ENCODE results near the gene TYMP.

TYMP gene

DNA sequence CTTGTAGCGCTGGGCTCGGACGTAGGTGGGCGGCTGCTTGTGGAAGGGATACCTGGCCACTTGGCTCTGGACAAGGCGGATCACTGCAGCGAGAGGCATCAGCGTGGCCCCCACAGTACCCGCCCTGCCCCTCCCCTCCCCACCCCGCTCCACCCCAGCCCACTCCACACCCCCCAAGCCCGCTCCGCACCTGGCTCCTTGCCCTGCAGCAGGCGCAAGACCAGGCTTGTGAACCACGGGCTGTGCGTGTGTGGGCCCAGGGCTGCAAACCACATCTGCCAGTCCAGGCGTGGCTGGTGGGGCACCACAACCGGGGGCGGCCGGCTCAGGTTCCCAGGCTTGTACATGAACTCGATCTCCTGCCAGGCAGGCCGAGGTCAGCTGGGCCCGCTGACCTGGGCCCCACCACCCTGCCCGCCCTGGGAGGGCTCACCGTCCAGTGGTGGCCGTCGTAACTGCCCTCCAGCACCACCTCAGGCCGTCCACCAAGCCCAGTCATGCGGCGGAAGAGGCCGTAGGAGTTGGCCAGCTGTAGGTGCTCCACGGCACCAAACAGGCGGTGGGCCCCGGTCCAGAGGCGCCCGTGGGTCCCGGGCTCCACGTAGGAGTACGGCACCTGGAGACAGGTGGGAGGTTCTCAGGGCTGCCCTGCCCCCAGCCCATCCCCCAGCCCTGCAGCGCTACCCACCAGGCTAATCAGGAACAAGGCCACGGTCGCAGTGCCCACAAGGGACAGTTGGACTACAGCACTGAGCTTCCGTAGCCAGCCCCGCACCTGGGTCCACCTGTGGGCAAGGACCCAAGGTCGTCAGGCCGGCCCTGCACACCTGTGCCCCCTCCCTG is 25.2 kb downstream of the TYMP start:
- no peak for DNase-seq

DNA sequence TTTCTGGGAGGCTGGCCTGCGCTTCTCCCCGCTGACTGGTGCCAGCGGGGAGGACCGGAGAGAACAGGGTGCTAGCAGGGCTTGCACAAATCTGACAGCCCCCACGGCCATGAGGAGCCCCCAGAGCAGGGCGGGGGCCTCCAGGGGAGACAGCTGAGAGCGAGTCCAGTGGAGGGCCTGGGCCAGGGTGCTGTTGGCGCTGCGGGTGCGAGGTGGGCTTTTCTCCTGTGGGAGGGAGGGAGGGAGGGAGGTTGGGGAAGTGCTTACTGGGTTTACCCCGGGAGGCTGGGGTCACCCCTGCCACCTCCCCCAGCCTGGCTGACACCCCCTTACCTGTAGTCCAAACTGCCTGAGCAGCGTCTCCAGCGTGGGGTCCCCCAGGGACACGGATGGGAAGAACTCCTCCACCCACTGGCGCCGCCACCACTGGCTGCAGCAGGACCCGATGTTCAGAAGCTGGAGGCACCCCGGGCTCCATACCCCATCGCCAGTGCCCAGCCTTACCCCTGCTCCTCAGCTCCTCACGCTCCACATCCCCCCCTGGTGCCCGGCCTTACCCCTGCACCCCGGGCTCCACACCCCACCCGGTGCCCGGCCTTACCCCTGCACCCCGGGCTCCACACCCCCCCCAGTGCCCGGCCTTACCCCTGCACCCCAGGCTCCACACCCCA is 26.2 kb downstream of the TYMP start:
- no peak for DNase-seq

DNA sequence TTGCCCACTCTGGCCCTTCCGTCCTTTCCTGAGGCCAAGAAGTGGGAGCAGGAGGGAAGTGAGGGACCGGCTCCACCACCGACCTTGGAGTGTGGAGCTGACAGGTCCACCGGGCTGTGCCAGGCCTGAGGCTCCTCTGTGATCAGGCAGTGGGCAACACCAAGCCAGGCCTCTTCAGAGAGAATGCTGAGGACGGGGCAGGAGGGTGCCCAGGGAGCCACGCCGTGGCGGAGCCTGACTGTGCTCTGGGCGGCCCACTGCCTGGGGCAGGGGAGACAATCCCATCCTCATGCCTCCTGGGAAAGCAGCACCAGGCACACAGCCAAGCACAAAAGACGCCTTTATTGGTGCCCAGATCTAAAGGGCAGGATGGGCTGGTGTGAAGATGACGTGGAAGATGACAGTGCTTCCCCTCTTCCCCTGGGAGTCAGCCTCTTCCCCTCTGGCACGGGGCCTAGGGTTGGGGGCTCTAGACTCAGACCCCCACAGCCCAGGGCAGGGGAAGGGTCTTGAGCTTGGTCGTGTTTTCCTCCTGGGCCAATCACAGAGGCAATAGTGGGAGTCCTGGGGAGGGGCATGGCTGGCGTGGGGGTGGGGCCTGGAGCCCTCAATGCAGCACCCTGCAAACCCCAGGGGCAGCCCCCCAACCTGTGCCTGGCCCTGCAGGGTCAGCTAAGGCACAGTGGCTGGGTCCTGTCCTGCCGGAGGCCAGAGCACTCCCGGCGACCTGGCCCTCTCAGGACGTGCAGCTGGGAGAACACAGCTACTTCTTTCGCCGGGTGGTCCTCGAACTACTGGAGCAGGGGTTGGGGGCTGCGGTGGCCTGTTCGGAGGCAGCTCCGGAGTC is 27.0 kb downstream of the TYMP start:
- no peak for DNase-seq

DNA sequence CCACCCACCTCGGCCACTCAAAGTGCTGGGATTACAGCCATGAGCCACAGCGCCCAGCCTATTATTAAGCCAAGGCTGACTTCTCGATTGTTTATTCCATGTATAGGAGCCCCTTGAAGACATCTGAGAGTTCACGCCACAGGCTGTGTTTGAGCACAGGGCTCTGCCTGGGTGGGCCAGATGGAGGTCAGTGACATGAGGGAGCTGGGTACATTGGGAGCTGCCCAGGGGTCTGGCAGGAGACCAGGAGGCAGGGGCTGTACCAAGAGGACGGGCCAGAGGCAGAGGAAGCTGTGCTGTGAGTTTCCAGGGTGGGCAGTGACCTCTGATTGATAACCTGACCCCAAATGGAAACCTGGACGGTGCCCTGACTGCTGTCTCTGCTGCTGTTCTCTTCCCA is 27.7 kb downstream of the TYMP start:
- DNase-seq = no peak

DNA sequence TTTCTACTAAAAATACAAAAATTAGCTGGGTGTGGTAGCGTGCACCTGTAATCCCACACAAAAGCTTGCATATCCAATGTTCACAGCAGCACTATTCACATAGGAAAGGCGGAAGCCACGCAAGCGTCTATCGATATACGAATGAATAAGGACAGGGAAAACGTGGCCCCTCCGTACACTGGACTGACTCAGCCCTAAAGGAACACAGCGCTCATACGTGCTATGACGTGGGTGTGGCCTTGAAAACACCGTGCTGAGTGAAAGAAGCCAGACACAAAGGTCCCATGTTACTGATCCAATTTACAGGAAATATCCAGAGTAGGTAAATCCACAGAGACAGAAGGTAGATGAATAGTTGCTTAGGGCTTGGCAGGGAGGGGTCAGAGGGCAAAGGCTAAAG is 29.4 kb downstream of the TYMP start:
- no peak for DNase-seq

DNA sequence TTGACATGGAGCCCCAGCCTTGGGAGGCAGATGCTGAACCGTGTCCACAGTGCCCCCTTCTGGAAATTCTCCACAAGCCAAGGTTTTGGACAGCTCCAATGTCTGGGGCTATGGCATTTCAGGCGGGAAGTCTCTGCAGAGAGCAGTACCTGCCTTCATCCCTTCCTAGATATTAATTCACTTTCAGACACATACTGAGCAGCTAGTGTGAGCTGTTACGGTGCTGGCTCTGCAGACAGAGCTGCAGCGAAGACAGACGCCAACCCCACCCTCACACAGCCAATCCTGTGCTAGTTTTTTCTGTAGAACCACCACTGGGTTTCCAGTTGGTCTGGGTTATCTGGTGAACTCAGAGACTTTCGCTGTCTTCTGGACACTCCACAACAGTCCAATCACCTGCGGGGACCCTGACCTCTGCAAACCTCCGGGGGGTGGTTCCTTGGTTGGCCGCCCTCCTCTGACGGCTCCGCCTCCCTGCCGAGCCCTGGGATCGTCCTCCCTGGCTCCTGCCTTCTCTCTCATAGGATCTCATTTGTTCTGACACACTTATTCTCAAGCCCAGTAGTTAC is 31.4 kb downstream of the TYMP start:
- peak; percentile 76 for DNase-seq

DNA sequence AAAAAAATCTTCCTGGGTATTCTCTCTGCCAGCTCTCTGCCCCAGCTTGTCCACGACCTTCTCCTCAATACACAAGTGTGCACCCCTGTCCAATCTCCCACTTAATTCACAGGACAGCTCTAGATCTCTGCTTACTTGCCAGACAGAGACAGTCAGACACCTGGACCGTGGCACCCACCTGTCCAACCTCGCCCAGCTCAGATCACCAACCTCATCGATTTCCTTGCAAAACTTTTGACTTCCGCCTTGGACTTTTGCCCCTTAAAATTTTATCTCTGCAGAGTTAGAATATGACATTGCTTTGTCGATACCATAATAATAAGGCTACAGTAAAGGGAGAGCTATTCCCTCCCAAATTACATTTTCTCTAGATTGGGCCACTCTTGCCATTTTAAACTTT is 32.7 kb downstream of the TYMP start:
- DNase-seq = no peak

DNA sequence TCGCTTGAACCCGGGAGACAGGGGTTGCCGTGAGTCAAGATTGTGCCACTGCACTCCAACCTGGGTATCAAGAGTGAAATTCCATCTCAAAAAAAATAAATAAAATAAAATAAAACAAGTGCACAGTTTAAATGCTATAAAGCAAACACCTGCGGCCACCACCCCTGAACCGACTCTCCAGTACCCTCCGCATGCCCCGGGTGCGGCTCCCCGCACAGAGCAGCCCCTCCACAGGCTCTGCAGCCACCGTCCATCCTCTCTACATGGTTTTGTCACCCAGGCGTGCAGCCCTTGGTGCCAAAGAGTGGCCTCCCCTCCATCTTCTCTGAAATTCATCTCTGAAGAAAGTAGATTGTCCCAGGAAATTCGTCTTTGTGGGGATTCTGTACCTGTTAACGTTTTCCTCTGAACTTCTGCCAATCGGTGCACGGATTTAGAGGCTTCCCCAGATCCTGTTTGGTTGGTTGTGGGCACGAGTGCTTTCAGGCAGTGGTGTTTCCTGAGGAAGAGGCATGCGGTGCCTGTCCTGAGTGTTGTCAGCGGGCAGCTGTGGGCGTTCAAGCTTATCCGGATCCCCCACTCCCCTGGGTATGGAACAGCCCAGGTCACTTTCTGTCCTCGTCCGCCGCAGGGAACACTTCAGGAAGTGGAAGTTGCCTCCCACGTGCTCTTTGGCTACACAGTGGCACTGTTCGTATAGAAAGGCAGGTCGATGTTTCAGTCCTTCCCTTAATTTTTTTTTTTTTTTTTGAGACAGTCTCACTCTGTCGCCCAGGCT is 39.1 kb downstream of the TYMP start:
- no peak for DNase-seq

DNA sequence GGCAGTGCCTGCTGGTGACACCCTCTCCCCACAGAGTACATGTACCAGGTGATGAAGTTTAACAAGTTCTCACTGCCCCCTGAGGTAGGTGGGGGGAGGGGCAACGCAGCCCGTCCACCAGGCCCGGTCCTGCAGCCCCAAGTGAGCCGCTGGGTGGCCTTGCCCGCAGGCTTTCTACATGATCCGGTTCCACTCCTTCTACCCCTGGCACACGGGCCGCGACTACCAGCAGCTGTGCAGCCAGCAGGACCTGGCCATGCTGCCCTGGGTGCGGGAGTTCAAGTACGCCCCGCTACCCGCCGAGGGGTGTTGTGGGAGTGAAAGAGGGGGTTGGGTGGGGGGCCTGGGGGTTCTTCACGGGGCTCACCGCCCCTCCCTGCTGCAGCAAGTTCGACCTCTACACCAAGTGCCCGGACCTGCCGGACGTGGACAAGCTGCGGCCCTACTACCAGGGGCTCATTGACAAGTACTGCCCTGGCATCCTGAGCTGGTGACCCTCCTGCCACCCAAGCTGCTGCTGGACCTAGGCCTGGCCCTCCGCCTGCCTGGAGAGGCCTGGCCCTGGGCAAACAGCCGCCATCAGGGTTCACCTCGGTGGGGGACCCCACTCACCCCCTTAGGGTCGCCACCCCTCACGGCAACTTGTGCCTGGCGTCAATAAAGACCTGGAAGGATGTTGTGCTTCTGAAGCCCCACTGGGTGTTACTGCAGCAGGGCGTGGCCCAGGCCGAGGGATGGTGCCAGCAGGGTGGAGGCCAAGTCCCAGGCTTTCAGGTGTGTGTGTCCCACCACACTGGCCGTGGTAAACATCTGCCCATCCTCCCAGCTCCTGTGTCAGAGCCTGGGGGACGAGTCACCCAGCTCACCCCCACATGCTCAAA is 40.2 kb downstream of the TYMP start:
- no peak for DNase-seq

DNA sequence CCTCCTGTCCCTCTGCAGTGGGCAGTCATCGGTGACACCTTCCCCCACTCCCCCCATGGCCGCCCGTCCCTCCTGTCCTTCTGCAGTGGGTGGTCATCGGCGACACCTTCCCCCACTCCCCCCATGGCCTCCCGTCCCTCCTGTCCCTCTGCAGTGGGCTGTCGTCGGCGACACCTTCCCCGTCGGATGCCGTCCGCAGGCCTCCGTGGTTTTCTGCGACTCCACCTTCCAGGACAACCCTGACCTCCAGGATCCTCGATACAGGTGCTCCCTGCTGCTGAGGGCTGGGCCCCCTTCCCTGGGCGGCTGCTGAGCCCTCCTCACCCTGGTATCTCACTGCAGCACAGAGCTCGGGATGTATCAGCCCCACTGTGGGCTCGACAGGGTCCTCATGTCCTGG is 40.9 kb downstream of the TYMP start:
- no peak for DNase-seq

DNA sequence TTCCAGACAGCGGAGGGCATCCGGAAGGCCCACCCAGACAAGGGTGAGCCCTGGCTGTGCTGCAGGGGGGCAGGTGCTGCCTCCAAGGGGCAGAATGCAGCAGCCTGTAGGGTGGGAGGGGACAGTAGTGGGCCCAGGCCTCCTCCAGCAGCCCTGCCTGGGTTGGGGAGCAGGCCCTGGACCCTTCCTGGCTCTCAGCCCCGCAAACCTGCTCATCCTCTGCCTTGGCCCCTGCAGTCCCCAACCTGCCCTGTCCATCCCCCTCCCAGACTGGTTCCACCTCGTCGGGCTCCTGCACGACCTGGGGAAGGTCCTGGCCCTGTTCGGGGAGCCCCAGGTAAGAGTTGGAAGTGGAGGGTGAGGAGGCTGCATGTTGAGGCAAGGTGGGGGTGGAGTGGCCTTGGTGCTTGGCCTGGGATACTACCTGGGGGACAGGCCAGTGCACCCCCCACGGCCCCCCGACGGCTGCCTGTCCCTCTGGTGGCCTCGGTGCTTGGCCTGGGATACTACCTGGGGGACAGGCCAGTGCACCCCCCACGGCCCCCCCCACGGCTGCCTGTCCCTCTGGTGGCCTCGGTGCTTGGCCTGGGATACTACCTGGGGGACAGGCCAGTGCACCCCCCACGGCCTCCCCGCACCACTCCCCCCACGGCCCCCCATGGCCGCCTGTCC is 41.7 kb downstream of the TYMP start:
- DNase-seq = no peak

DNA sequence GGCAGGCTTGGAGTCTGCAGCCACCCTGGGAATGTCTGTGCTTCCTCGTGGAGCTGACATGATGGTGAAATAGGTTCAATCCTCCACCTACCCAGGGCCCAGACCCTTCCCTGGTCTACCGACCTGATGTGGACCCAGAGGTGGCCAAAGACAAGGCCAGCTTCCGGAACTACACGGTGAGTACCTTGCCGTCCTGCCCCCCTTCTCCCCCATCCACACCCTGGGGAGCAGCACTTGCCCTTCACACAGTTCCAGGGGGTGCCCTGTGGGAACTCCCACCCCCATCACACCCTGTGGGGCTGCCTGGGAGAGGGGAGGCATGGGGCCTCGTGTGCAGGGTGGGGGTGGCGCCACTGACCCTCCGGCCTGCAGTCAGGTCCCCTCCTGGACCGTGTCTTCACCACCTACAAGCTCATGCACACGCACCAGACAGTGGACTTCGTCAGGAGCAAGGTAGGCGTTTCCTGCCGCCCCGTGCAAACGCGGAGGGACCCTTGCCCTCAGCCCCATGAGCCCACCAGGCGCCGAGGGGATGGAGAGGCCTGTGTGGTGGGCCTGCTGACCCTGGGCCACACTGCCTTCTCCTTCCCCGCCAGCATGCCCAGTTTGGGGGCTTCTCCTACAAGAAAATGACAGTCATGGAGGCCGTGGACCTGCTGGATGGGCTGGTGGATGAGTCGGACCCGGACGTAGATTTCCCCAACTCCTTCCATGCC is 42.4 kb downstream of the TYMP start:
- DNase-seq = no peak

DNA sequence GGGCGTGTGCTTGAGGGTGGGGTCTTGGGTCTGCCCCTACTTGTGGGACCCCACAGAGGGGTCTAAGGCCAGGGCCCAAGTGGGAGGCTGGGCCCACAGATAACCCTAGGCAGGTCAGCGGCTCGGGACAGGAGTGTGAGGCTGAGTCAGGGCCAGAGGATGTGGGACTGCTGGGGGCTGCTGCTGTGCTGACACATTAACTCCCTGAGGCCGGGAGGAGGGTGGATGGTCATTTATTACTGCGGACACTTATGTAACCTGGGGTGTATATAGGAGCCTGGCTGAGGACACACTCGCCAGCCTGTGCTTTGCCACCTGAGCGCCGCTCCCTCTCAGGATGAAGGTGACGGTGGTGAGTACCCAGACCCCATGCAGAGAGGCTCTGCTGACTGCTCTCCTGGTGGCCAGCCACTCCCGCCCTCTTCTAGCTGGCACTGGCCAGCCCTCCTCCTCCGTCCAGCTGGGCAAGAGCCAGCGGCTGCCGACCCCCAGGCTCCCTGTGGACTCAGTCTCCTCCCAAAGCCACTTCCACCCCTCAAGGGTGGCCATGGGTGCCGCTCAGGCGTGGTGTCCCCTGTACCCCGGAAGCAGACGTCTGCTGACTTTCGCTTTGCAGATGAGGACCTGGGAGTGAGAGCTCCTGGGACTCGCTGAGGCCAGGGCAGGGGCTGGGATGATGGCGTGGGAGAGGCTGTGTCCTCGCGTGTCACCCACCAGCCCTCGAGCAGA is 43.1 kb downstream of the TYMP start, which contains the start of gene MIOX:
MIOX (plus strand) TSS at position 299 of the 729 bp plus-strand sequence; CDS start at position 338, 39 bp downstream.
- DNase-seq = no peak

DNA sequence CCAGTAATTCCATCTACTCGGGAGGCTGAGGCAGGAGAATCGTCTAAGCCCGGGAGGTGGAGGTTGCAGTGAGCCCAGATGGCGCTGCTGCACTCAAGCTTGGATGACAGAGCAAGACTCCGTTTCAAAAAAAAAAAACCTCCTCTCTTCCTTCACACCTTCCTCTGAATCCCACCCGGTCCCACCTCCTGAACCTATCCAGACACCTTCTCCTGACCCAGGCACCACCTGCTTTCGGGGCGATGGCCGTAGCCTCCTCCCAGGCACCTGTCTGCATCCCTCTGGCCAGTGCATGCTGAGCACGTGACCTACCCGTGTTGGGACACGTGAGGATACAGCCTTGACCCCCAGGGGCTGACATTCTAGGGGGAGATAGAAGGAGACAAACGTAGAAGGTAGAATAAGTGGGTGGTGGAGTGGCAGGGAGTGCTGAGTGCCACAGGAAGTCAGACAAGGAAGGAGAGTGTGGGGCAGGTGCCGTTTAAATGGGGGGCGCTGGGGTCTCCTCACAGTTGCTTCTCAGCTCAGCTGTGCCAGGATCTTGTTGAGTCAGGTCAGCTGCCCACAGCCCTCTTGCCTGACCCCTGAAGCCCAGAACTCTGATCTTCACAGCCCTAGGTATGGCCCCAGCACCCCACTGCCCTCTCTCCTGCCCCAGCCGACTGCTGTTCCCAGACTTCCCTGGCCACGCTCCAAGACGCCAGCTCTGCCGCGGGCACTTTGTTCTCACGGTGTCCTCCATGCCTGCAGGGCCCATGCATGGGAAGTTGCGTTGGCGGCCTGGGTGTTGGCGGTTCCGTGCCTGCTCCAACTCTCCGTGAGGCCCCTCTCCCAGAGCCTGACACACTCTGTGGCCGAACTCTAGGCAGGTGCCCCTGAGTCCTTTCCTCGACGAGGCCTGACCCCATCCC is 44.3 kb downstream of the TYMP start:
- no peak for DNase-seq

DNA sequence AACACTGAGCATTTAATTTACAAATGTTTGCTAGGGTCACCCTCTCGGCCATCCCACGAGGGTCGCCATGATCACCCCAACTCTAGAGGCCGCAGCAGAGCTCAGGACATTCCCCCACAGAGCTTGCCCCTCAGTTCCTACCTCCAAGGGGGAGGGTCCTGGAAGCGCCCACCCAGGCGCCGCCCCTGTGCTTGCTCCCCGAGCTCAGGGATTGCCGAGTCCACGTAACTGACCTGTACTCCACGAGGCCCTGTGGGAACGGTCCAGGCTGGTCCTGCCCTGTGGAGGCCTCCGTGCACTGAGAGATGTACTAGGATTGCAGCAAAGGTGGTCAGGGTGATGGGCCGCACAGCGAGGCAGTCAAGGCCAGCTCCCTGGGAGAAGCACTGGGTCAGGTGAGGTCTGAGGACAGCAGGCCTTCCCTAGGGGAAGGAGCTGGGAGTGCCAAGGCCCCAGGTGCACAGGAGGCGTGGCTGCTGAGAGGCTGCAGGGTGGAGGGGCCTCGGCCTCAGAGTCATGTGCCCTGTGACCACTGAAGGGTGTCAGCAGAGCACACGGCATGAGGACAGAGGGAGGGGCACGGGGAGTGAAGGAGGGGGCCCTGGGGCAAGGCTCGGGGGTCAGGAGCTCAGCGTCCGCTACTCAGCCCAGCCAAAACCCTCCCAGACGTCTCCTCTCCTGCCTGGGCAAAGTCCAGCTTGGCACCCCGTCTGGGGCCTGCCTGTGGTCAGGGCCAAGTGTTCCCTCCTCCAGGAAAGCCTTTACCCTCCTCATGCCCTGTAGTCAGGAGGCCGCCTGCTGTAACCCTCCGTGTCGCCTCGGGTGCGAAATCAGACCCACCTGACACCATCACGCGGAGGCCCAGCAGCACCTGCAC is 45.6 kb downstream of the TYMP start:
- DNase-seq = no peak

DNA sequence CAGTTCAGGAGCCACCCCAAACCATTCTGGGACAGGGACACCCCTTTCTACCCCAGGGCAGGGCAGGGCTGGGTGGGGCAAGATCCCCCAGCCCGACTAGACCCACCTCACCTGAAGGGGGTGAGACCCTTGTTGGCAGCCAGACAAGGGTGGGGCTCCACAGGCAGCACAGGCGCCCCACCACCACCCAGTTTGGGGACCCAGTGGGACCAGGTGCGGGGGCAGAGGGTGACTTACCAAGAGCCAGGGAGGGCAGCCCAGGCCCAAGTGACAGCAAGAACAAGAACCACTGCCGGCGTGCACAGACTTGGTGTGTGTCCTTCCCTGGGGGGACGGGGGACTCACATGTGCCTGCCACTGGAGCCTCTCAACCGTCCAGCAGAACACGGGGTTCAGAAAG is 46.3 kb downstream of the TYMP start:
- no peak for DNase-seq

DNA sequence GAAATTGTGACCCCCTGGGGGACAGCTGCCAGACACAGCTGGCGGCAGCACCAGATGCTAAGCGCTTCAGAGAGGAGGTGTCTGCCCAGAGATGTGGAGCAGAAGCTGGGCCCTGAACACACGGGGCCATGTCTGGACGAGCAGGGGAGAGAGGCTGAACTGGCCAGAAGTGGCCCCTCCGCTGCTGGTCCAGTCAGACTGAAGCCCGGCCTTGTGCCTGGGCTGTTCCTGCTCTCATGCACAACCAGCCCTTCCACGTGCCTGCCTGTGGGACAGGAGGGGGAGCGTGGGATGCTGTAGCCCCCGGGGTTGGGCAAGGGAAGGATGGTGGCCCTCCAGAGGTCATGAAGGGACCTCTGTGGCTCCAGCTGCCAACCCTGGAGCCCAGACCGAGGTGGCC is 46.7 kb downstream of the TYMP start:
- DNase-seq = no peak

Measured in stimulated activated CD4-positive, alpha-beta T cell treated with anti-CD3 and anti-CD28 coated beads, Interleukin-4, amount 100 ng/mL, for 24 hours (primary cell).